GM18526 (cell line): ENCODE measurements around the gene PRRG3.

Source experiments
- POLR2A ChIP-seq: IDR thresholded peaks from 3 replicates; pipeline ENCODE4 v1.6.1; 2011; ENCODE audit not compliant: insufficient read length; ENCODE audit errors: extremely low read depth

PRRG3 gene

DNA sequence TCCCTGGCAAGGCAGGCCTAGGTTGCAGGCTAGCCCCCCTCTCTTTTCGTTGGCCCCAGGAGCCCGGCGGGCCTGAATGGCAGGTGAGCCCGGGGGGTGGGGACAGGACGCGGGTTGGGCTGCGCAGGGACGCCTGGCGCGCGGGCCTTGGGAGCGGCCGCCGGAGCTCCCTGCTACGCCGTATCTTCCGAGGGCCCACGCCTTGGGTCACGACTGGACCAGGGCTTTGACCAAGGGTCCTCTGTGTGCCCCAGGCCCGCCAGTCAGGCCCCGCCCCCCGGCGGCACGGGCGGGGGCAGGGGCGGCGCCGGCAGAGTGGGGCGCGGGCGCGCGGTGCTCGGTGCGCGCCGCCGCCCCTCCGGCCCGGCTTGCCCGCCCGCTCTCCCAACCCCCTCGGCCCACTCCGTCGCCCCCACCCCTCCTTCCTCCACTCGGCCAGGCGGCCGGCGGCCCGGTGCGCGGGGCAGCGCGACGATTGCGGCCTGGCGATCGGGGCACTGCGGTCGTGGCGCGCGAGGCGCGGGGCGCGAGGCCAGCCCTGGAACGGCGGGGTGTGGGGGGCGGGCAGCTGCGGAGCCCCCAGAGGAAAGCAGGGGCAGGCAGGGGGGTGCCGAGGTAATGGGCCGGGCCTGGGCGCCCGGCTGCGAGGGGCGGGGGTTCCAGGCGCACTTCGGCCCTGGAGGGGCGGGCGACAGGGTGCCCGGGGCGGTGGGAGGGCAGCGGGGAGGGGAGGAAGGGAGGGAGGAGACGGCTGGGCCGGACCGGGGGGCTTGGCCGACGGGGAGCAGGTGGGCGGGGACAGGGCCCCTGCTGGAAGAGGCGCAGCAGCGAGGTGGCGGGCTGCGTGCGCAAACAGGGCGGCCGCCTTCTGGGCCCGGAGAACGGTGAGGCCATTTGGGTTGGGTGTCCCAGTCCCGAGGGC, at the start of gene PRRG3:
PRRG3 (plus strand) TSS at position 798 of the 922 bp plus-strand sequence. CDS start 3,357 bp downstream, outside the sequence.
- no peak for TF ChIP-seq POLR2A

DNA sequence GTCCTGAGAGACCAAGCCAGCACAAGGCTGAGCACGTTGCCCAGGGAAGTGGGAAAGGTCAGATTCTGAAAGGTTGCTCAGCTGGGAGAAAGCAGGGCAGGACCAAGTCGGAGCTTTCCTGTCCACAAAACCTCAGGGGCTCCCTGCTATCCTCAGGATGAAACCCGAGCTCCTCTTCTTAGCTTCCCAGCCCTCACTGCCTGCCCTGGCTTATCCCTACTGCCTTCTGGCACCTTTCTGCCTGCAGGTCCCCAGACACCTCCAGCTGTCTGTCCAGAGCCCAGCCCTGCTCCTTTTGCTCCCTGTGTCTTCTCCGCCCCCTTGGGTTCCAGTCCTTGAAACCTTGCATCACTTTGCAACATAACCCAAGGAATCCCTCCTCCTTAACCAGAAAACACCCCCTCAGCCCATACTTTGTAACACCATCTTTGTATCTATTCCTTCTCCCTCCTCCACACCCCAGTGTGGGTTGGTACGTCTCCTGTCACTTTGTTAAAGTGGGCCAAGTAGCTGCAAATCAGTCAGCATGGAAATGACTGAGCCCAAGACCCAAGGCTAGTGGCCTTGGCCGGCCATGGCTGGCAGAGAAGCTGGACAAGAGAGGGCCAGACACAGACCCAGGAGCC, 20.0 kb upstream of the PRRG3 start:
- no peak for TF ChIP-seq POLR2A

DNA sequence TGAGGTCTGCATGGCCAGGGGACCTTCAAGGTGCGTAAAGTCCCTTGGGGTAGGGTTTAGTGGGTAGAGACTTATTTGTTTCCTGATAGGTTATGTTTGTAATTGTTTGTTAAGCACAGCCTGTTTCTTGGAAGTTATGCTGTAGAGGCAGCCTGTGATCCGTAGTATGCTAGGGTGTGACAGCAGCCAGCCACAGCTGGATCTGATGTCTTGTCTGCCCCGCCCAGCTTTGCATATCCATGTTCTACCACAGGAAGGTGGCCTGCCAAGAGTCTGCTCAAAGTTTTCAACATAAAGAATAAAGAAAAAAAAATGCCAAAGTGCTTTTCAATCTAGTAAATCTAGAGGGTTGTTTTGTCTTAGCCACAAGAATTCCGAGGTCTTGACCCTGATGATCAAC, 19.1 kb upstream of the PRRG3 start:
- no peak for TF ChIP-seq POLR2A

DNA sequence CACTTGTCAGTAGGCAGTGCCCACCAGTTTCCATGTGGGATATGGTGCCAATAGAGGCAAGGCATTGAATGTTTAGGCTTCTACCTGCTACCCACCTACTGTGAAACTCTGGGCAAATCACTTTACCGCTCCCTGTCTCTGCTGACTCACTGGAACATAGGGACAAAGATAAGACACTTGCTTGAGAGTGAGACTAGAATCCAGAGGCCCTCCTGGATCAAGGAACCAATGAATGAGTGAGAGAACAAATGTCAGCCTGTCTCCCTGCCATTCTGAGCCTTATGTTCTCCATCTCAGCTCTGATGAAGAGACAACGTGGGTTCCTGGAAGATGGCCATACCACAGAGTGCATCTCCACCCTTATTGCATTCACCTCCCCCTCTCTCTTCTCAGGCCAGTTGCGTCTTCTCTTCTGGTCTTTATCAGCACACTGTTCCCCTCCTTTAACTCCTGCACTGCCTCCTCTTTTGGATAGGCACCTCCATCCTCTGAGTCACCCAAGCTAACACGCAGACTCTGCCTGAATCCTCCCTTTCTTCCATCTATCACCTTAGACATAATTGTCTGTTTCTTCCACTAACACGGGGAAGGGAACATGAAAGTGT, 15.4 kb upstream of the PRRG3 start:
- TF ChIP-seq POLR2A = no peak

DNA sequence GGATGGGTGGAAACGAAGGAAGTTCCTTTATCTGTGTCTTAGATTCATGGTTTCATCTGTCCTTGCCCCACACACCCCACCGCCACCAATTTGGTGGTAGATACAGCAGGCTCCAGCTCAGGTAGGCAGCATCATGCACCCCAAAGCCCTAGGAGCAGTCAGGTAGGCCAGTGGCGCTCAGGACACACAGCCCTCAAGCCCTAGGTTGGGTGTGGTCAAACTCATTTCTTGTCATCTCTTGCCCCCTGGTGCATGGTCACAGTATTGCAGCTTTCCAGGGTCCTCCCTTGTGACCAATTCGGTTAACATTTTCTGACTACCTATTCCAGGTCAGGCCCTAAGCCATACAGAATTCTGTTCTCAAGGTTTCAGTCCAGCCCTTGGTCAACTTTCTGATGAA, 14.5 kb upstream of the PRRG3 start:
- TF ChIP-seq POLR2A = no peak

DNA sequence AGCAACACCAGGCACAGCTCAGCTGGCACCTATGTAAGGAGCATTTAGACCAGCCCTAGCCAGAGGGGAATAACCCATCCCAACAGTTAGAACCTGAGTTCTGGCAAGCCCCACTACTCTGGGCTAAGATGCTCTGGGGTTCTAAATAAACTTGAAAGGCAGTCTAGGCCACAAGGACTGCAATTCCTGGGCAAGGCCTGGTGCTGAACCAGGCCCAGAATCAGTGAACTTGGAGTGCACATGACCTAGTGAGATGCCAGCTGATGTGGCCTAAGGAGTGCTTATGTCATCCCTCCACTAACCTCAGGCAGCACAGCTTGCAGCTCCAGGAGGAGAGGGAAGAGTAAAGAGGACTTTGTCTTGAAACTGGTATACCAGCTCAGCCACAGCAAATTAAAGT, 7.6 kb upstream of the PRRG3 start:
- TF ChIP-seq POLR2A = no peak

DNA sequence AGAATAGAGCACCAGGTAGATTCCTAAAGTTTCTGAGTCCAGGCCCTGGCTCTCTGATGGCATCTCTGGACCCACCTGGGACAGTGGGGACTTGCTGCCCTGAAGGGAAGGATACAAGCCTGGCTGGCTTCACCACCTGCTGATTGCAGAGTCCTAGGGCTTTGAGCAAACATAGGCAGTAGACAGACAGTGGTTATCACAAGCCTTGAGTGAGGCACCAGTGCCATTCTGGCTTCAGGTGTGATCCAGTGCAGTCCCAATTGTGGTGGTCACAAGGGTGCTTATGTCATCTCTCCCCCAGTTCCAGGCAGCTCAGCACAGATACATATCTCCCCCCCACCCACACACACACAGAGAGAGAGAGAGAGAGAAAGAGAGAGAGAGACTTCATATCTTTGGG, 6.6 kb upstream of the PRRG3 start:
- TF ChIP-seq POLR2A = no peak

DNA sequence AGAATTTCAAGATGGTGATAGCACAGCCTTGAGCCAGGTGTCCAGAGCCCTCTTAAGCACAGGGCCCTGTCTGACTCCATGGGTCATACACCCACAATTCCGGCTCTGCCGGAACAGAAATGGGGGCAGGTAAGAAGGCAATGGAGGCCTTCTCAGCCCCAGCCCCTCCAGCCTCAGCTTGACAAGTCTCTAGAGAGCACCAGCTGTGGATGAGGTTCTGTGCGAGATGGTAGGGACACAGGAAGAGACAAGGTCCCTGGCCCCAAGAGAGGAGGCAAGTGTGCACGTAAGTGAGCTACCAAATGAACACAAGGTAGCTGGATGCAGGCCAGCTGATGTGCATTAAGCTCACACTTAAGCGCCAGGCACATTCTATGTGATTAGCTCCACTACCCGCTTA, 2.4 kb upstream of the PRRG3 start:
- no peak for TF ChIP-seq POLR2A

DNA sequence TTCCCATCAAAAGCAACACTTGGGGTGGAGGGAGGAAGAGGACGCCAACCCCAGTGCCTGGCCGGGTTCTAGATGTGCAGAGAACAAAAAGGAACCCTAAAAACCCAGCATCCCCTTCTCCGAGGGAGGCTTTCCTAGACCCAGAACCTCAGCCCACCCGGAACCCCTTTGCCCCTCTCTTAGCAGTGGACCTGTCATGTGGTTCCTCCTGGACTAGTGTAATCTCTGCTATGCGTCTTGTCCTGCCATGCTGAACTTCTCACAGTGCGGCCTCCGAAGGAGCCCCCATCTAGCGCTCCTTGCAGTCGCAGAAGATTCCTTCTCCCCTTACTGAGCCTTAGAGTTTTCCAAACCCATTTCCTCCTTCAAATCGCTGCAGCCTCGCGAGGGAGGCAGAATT, 1.1 kb upstream of the PRRG3 start:
- TF ChIP-seq POLR2A = no peak

DNA sequence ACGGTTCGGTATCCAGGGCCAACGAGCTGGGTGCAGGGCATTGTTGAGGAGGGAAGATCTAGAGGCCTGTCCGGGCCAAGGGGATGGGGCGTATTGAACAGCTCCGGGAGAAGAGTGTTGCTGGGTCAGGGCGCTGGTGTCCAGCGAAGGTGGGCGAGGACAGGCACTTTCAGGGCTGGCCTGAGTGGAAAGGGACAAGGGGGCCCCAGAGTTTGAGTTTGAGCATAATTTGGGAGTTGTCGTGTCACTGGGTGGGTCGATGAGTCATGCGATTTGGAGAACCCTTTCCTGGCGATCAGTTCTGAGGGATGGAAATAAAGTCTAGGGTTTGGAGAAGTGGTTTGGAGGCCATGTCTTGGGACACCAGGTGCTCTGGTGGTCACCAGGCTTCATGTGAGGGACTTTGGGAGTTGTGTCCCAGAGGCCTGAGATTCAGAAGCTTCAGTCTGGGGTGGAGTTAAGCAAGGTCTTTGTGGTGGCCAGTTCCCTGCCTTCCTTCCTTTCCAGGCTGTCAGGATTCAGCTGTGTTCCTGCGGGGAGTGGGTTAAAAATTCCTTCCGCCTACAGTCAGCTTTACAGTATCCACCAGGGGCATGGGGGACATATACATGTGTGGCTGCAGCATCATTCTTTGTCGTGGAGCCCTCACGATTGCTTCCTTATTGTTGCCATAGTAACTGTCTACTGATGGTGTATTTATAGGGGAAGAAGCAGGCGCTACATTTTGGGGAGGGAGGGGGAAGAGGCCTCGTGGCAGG, 504 bp downstream of the PRRG3 start:
- TF ChIP-seq POLR2A = no peak

DNA sequence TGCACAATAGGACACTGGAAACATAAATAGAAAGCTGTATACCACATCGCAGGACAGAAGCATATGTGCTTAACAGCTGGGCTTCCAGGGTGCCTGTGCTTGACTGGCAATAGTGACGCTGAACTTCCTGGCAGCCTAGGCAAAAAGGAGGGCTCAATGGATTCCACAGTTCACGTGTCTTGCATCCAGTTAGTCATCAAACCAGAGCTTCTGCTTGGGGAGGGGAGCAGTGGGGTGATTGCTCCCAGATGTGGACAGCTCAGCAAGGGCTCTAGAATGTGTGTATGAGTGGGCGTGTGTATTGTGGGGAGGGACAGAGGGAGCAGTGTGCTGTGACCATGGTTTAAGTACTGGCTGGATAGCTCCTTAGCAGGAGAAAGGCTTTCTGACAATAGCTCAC, 2.3 kb downstream of the PRRG3 start:
- no peak for TF ChIP-seq POLR2A

DNA sequence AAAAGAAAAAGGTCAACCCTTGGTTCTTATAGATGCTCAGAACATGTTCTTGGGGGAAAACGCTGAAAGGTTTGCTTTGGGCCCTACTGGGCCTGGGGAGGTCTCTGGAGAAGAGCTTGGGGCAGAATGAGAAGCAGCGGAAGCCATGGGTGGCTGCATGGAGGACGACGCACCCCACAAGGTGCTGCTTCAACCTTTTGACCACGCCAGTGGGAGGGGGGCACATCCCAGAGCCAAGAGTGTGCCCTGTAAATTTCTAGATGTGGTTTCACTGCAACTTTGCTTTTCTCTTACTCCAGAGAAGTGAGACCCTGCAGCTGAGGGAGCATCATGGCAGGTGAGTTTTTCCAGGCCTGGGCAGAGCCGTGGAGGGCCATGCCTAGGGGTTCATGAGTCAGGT, 3.2 kb downstream of the PRRG3 start:
- no peak for TF ChIP-seq POLR2A

DNA sequence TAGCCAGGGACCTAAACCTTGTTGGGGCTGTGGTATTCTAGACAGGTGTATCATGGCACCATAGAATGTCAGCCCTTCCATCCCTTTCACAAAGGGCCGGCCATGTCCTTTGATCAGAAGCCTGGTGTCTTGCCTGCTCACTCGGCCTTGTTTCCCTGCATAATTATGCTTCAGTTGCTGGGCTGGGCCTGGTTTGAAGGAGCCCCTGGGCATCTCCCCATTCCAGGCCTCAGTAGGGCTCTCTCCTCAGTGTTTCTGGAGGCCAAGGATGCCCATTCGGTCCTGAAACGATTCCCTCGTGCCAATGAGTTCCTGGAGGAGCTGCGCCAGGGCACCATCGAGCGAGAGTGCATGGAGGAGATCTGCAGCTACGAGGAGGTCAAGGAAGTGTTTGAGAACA, 4.5 kb downstream of the PRRG3 start:
- TF ChIP-seq POLR2A = no peak

DNA sequence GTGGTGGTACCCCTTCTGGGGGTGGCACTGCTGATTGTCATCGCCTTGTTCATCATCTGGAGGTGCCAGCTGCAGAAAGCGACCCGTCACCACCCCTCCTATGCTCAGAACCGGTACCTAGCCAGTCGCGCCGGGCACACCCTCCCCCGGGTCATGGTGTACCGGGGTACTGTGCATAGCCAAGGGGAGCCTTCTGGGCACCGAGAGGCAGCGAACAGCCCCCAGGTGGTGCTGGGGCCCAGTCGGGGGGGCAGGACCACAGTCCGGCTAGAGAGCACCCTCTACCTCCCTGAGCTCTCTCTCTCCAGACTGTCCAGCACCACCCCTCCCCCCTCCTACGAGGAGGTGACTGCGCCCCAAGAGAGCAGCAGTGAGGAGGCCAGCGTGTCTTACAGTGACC, 5.3 kb downstream of the PRRG3 start:
- TF ChIP-seq POLR2A = no peak

DNA sequence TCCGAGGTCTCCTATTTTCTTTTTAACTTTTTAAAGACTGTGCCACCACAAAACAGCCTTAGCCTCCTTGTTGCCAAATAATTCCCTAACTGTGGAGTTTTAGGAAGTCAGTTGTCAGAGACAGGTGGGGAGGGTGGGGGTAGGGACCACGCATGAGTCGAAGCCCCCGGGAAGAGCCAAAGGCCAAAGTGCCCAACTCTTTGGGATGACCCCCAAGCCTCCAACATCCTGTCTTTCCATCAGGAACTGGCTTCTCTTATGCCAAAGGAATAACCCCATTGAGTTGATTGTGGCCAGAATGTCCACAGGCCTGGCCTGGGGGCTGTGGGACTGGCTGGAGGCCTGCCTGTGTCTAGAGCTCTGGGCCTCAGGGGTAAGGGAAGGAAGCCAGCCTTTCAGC, 5.8 kb downstream of the PRRG3 start:
- no peak for TF ChIP-seq POLR2A
